CD14-positive monocyte (primary cell): ENCODE data around the gene TGFB2. TPM values are rescaled to one million over a fixed set of nuclear protein-coding genes. Genes with fewer than 3 reads are reported as not detected.

Experiments used
- DNase-seq, 3 donors: peaks; one replicate each; pipeline ENCODE4 v3.0.0-alpha.2; 2011 to 2022
- H2AFZ ChIP-seq: 2 replicates; pipeline ENCODE4 v1.6.0; 2012; ENCODE audit warnings: mild to moderate bottlenecking, low read depth, low read length, inconsistent platforms; ENCODE audit not compliant: insufficient read depth, poor library complexity, severe bottlenecking
- H3K27ac ChIP-seq, 2 donors: 1 replicate in 1 of 2; 2 replicates in 1 of 2; pipeline ENCODE4 v1.5.1; 2012 to 2013; ENCODE audit warnings: low read length in 2 of 2, control low read depth in 1 of 2, inconsistent platforms in 1 of 2, low read depth in 1 of 2, mild to moderate bottlenecking in 1 of 2
- H3K27me3 ChIP-seq, 2 donors: one replicate each; pipeline versions ENCODE4 v1.6.0 to v1.6.1; 2011 to 2013; ENCODE audit warnings: low read length in 2 of 2; ENCODE audit not compliant: control insufficient read depth in 2 of 2, insufficient read depth in 2 of 2
- H3K36me3 ChIP-seq, 2 donors: replicated peaks in 1 of 2; 1 replicate in 1 of 2; 2 replicates in 1 of 2; pipeline versions ENCODE4 v1.5.1 to v1.6.1; 2012 to 2013; ENCODE audit warnings: low read length in 2 of 2, control low read depth in 1 of 2, inconsistent platforms in 1 of 2, mild to moderate bottlenecking in 1 of 2; ENCODE audit not compliant: insufficient read depth in 2 of 2, control insufficient read depth in 1 of 2
- H3K4me1 ChIP-seq, 2 donors: 1 replicate in 1 of 2; 2 replicates in 1 of 2; pipeline versions ENCODE4 v1.5.1 to v1.6.1; 2012 to 2013; ENCODE audit warnings: low read length in 2 of 2, control low read depth in 1 of 2, inconsistent platforms in 1 of 2, mild to moderate bottlenecking in 1 of 2, moderate library complexity in 1 of 2; ENCODE audit not compliant: insufficient read depth in 2 of 2, control insufficient read depth in 1 of 2
- H3K4me2 ChIP-seq: replicated peaks from 2 replicates; pipeline ENCODE3; 2012; ENCODE audit warnings: low read length, moderate library complexity, mild to moderate bottlenecking; ENCODE audit not compliant: poor library complexity, severe bottlenecking; ENCODE audit errors: extremely low read depth
- H3K4me3 ChIP-seq, 3 experiments: fragments of 200-600 bp in 1 of 3; sonication (generic) in 1 of 3; replicated peaks in 1 of 3; 1 replicate in 2 of 3; 2 replicates in 1 of 3; pipeline ENCODE4 v1.5.1; 2011 to 2013; ENCODE audit warnings: low read length in 3 of 3, mild to moderate bottlenecking in 3 of 3, control low read depth in 2 of 3, low read depth in 2 of 3, inconsistent platforms in 1 of 3, moderate library complexity in 1 of 3
- H3K79me2 ChIP-seq: 2 replicates; pipeline ENCODE4 v1.6.0; 2012; ENCODE audit warnings: mild to moderate bottlenecking, control low read depth, inconsistent platforms, low read length, moderate library complexity; ENCODE audit not compliant: insufficient read depth
- H3K9ac ChIP-seq: 2 replicates; pipeline ENCODE4 v1.6.0; 2017; ENCODE audit warnings: low read length, mild to moderate bottlenecking; ENCODE audit not compliant: insufficient read depth, poor library complexity, severe bottlenecking
- H3K9me3 ChIP-seq, 2 donors: replicated peaks in 1 of 2; 1 replicate in 1 of 2; 2 replicates in 1 of 2; pipeline versions ENCODE4 v1.5.1 to v1.6.1; 2012 to 2013; ENCODE audit warnings: low read length in 2 of 2, control low read depth in 1 of 2; ENCODE audit not compliant: control insufficient read depth in 1 of 2, insufficient read depth in 1 of 2
- H4K20me1 ChIP-seq: 2 replicates; pipeline ENCODE4 v1.6.0; 2012; ENCODE audit warnings: mild to moderate bottlenecking, low read length, control low read depth, moderate library complexity; ENCODE audit not compliant: insufficient read depth
- H3K27ac Mint-ChIP-seq, 7 donors: one replicate each; pipeline ENCODE4 v1.8.0; 2020; ENCODE audit warnings: mild to moderate bottlenecking in 7 of 7, mixed read lengths in 7 of 7, moderate library complexity in 6 of 7, inconsistent platforms in 2 of 7
- H3K27me3 Mint-ChIP-seq, 3 donors: one replicate each; pipeline ENCODE4 v1.8.0; 2021 to 2022; ENCODE audit warnings: low read depth in 3 of 3, mild to moderate bottlenecking in 3 of 3, mixed read lengths in 3 of 3, moderate library complexity in 3 of 3, inconsistent platforms in 1 of 3
- H3K36me3 Mint-ChIP-seq, 2 donors: one replicate each; pipeline ENCODE4 v1.8.0; 2020; ENCODE audit warnings: mixed read lengths in 2 of 2, inconsistent platforms in 1 of 2, mild to moderate bottlenecking in 1 of 2
- H3K4me1 Mint-ChIP-seq: one replicate; pipeline ENCODE4 v1.8.0; 2020; ENCODE audit warnings: mild to moderate bottlenecking, mixed read lengths
- H3K4me3 Mint-ChIP-seq, 2 donors: one replicate each; pipeline ENCODE4 v1.8.0; 2020; ENCODE audit warnings: mild to moderate bottlenecking in 2 of 2, mixed read lengths in 2 of 2, moderate library complexity in 1 of 2
- H3K9me3 Mint-ChIP-seq, 7 donors: one replicate each; pipeline ENCODE4 v1.8.0; 2020 to 2022; ENCODE audit warnings: mixed read lengths in 7 of 7, mild to moderate bottlenecking in 6 of 7, moderate library complexity in 6 of 7, inconsistent platforms in 2 of 7
- WGBS: methylation state at CpG from one replicate; pipeline ENCODE4 v1.1.5; 2013; ENCODE audit warnings: missing lambda C conversion rate; ENCODE audit not compliant: insufficient coverage; 5-methylcytosine and 5-hydroxymethylcytosine counted together
- intact Hi-C, 2 donors: fragments of 100-400 bp; cut with micrococcal nuclease; formaldehyde crosslinking; loops; one replicate each; pipeline versions ENCODE4 v1.15.0 to v1.15.1; 2023
- polyA plus RNA-seq, 3 donors: library from polyadenylated mRNA; depleted of rRNA in 1 of 3; unstranded in 2 of 3; stranded (reverse) in 1 of 3; fragments of 300-500 nt in 2 of 3; fragments of >200 nt in 1 of 3; fragmentation: Illumina TruSeq in 2 of 3; gene quantifications; 1 replicate in 2 of 3; 2 replicates in 1 of 3; pipeline ENCODE4 v1.2.3, GENCODE V29; 2012 to 2021
- TF ChIP-seq, protein P1 (sequence below): fragments of 200-600 bp; IDR thresholded peaks from one replicate; pipeline ENCODE4 v1.8.0; 2022; ENCODE audit warnings: antibody characterized with exemption, mild to moderate bottlenecking

The TGFB2 gene
- polyA plus RNA-seq, 3 donors, result 0.01 TPM; not detected in 2

GRCh38 chr1:218365226-218365999 is 20.3 kb downstream of the TGFB2 start:
- Histone ChIP-seq H3K4me2 (no peak overlapping the region), H3K36me3 (no peaks in the 10 kb centered on the region), H3K79me2 (no peaks in the 10 kb centered on the region), H3K4me1 (no peaks in the 10 kb centered on the region), H3K27me3 (peaks cover 4 to 13% of the 10 kb centered on the region in 2 donors), H2AFZ (no peak overlapping the region), H4K20me1 (no peaks in the 10 kb centered on the region), H3K27ac (no peak overlapping the region), H3K9me3 (no peaks in the 10 kb centered on the region), H3K9ac (no peak overlapping the region), H3K4me3 (no peak overlapping the region)
- no peaks in the 10 kb centered on the region for H3K4me1 Mint-ChIP-seq
- no peak overlapping the region for H3K27ac Mint-ChIP-seq
- no peaks in the 10 kb centered on the region for H3K36me3 Mint-ChIP-seq
- no peak for DNase-seq
- peaks cover 8 to 29% (median 18%) of the 10 kb centered on the region in 3 donors for H3K27me3 Mint-ChIP-seq
- 100% methylated on average over 3 of the region's 15 CpGs for WGBS
- TF ChIP-seq, protein P1, sequence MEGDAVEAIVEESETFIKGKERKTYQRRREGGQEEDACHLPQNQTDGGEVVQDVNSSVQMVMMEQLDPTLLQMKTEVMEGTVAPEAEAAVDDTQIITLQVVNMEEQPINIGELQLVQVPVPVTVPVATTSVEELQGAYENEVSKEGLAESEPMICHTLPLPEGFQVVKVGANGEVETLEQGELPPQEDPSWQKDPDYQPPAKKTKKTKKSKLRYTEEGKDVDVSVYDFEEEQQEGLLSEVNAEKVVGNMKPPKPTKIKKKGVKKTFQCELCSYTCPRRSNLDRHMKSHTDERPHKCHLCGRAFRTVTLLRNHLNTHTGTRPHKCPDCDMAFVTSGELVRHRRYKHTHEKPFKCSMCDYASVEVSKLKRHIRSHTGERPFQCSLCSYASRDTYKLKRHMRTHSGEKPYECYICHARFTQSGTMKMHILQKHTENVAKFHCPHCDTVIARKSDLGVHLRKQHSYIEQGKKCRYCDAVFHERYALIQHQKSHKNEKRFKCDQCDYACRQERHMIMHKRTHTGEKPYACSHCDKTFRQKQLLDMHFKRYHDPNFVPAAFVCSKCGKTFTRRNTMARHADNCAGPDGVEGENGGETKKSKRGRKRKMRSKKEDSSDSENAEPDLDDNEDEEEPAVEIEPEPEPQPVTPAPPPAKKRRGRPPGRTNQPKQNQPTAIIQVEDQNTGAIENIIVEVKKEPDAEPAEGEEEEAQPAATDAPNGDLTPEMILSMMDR, result no peak
- H3K9me3 Mint-ChIP-seq, result peaks cover 0 to 1% (median 0%) of the 10 kb centered on the region in 7 donors
- intact Hi-C loops, result no loop called here
- H3K4me3 Mint-ChIP-seq, result peak overlapping the region in 1 of 2 donors; percentile 7

DNA sequence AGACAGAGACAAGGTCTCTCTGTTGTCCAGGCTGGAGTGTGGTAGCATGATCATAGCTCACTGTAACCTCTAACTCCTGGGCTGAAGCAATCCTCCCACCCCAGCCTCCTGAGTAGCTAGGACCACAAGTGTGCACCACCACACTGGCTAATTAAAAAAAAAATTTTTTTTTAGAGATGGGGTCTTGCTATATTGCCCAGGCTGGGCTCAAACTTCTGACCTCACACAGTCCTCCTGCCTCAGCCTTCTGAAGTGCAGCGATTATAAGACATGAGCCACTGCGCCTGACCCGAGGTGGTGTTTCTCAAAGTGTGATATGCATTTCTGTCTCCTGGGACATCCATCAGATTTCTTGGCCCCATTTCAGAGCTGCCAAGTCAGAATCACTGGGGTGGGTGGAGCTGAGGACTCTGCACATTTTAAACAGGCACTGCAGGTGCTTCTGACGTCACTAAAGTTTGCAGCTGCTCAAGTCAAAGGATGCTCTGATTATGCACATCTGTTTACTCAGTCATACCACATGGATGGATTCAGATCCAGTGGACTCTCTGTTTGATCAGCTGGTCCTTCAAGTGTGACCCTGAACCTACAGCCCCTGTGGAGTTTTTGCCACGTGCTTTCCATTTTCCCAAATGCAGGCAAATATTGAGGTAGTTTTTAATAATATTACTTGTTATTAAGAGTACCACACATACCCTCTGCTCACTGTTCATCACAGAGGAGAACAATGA is 21.4 kb downstream of the TGFB2 start:
- no peak overlapping the region for H2AFZ ChIP-seq
- no peak overlapping the region for H3K4me2 ChIP-seq
- no peaks in the 10 kb centered on the region for H3K4me1 Mint-ChIP-seq
- 94% methylated on average over 3 of the region's 5 CpGs for WGBS
- H3K27me3 ChIP-seq, result peaks cover 4 to 19% of the 10 kb centered on the region in 2 donors
- peaks cover 9 to 35% (median 20%) of the 10 kb centered on the region in 3 donors for H3K27me3 Mint-ChIP-seq
- H3K36me3 ChIP-seq, result no peaks in the 10 kb centered on the region
- H3K27ac Mint-ChIP-seq, result no peak overlapping the region
- H3K9me3 ChIP-seq, result no peaks in the 10 kb centered on the region
- H3K9me3 Mint-ChIP-seq, result peaks cover 0 to 1% (median 0%) of the 10 kb centered on the region in 7 donors
- H3K4me1 ChIP-seq, result no peaks in the 10 kb centered on the region
- no peak for DNase-seq
- H3K9ac ChIP-seq, result no peak overlapping the region
- H3K4me3 ChIP-seq, result no peak overlapping the region
- H3K27ac ChIP-seq, result no peak overlapping the region
- H3K36me3 Mint-ChIP-seq, result no peaks in the 10 kb centered on the region
- no peaks in the 10 kb centered on the region for H3K79me2 ChIP-seq
- intact Hi-C loops, result no loop called here
- H4K20me1 ChIP-seq, result no peaks in the 10 kb centered on the region
- TF ChIP-seq, protein P1, result no peak
- H3K4me3 Mint-ChIP-seq, result no peak overlapping the region
